ENCODE results near the gene LILRA5.
"Not testable (repeated sequence)": the region's sequence is repeated elsewhere in the genome, so short reads cannot be mapped to it uniquely, and the experiment has no call there.

LILRA5 gene

DNA sequence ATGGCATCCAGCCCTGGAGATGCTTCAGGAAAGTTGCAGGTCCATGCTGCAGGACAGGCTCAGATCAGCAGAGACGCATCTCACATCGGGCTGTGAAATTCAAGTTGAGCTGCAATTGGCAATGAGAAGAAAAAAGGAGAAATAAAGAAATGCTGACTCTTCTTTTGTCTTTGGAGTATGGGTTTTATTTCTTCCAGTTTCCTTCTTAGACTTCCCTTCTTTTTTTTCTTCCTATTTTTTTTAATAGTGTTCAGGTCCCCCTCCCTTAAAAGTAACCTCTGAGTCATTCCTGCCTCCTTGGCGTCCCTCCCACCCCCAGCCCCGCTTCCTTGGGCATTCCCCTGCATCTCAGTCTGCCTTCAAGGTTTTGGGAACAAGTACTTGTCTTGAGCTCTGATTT is 41.4 kb downstream of the LILRA5 start:
- FAIRE-seq = not testable (repeated sequence)

GRCh38 chr19:54271106-54271505 is 41.9 kb downstream of the LILRA5 start:
- FAIRE-seq = no peak

DNA sequence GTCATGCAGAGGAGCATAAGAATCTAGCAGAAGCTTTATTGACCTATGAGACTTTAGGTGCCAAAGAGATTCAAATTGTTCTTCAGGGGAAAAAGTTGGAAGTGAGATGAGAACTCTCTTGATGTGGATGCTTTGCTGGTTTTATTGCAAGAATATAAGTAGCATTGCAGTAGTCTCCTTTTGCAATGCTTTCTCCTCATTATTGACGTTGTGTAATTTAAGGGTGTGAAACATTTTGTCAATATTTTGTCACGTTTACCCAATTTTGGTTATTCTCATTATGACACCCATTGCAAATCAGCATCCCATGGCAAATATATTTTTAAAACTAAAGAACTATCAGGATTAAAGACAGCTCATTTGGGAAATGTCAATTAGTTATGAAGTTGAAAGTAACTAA is 44.0 kb downstream of the LILRA5 start:
- FAIRE-seq = no peak

- peak; percentile 91 for FAIRE-seq
Measured at GRCh38 chr19:54266133-54266532, 46.8 kb downstream of the LILRA5 start.

GRCh38 chr19:54262470-54262869 is 50.5 kb downstream of the LILRA5 start:
- FAIRE-seq = peak; percentile 86

GRCh38 chr19:54262066-54262465 is 50.9 kb downstream of the LILRA5 start:
- no peak for FAIRE-seq

GRCh38 chr19:54257116-54257480 is 55.9 kb downstream of the LILRA5 start, which contains the start of gene LILRB5:
Gene LILRB5, minus strand, starts transcription at chr19:54257273. Its CDS starts 80 bp downstream, at chr19:54257193.
- FAIRE-seq = no peak

Measured in G401.6 (cell line).